ENCODE results near the gene SLC12A7.

GRCh38 chr5:1152771-1153282 is 41.0 kb upstream of the SLC12A7 start:
- TF ChIP-seq EZH2 (IDR thresholded peaks at IDR 0.05; ENCODE audit: borderline replicate concordance, low read depth, low read length) (no peak), SMARCA5 (IDR thresholded peaks at IDR 0.05) (no peak), CTCF (IDR thresholded peaks at IDR 0.05 in 2 of 3, conservative IDR thresholded peaks at IDR 0.05 in 1 of 3; ENCODE audit: insufficient read depth in 2 of 3, low read depth in 1 of 3, low read length in 3 of 3) (no peak), ESRRA (IDR thresholded peaks at IDR 0.05; ENCODE audit: borderline replicate concordance, low read depth) (no peak), FOXM1 (IDR thresholded peaks at IDR 0.05; ENCODE audit: low read depth) (no peak), FOXM1 (CRISPR knock-in tag; IDR thresholded peaks at IDR 0.05; ENCODE audit: low read depth) (no peak)

Measured in K562 (cell line).